Measurements from ENCODE around the gene FPR3. TPM values are rescaled to one million over a fixed set of nuclear protein-coding genes. Genes with fewer than 3 reads are reported as not detected.
A peak's percentile ranks its signal among the peaks of the same experiment; 100 is the strongest.

The FPR3 gene
- total and polyA plus RNA-seq, 12 donors: 1.1 to 33.8 (median 18.1) TPM

- TF ChIP-seq POLR2A (IDR thresholded peaks at IDR 0.05) (no peak), CTCF (IDR thresholded peaks at IDR 0.05) (no peak)
- Histone ChIP-seq H3K4me1 (replicated peaks in 1 of 2) (peaks cover 0 to 7% of the 10 kb centered on the region in 2 donors), H3K9me3 (replicated peaks in 1 of 3) (no peaks in the 10 kb centered on the region), H3K27me3 (peaks cover 8% of the 10 kb centered on the region), H3K4me3 (no peak overlapping the region), H3K36me3 (replicated peaks in 1 of 2) (no peaks in the 10 kb centered on the region), H3K27ac (no peak overlapping the region)
- 39 to 49% (median 46%) methylated on average over 3 of the region's 3 CpGs for WGBS, 4 donors
- DNase-seq: no peak
- intact Hi-C loops (cut with DNase I): no loop called here
Observed at GRCh38 chr19:51781999-51782398, 13.0 kb upstream of the FPR3 start.

GRCh38 chr19:51783372-51783771 lies 11.6 kb upstream of the FPR3 start:
- peak in 1 of 6 experiments; percentile 18 for TF ChIP-seq CTCF (IDR thresholded peaks at IDR 0.05)
- TF ChIP-seq POLR2A (IDR thresholded peaks at IDR 0.05): no peak
- Histone ChIP-seq H3K9me3 (replicated peaks in 1 of 3) (no peaks in the 10 kb centered on the region), H3K36me3 (replicated peaks in 1 of 2) (no peaks in the 10 kb centered on the region), H3K27me3 (peaks cover 8% of the 10 kb centered on the region), H3K4me3 (no peak overlapping the region), H3K4me1 (replicated peaks in 1 of 2) (peaks cover 0 to 13% of the 10 kb centered on the region in 2 donors), H3K27ac (no peak overlapping the region)
- WGBS, 4 donors: 17 to 31% (median 29%) methylated on average over 3 of the region's 3 CpGs
- no peak for DNase-seq
- intact Hi-C loops (cut with DNase I): no loop called here

GRCh38 chr19:51784109-51784785 lies 10.7 kb upstream of the FPR3 start:
- H3K27me3 ChIP-seq: peaks cover 8% of the 10 kb centered on the region
- intact Hi-C loops (cut with DNase I): no loop called here
- peaks cover 0 to 13% of the 10 kb centered on the region in 2 donors for H3K4me1 ChIP-seq (replicated peaks in 1 of 2)
- no peak for DNase-seq
- H3K36me3 ChIP-seq (replicated peaks in 1 of 2): no peaks in the 10 kb centered on the region
- no peaks in the 10 kb centered on the region for H3K9me3 ChIP-seq (replicated peaks in 1 of 3)
- TF ChIP-seq CTCF (IDR thresholded peaks at IDR 0.05) (no peak), POLR2A (IDR thresholded peaks at IDR 0.05) (no peak)
- H3K27ac ChIP-seq: peak overlapping the region in 3 of 5 donors; percentile 39 to 76 (median 45)
- H3K4me3 ChIP-seq: no peak overlapping the region
- WGBS, 4 donors: 56 to 62% (median 59%) methylated on average over 6 of the region's 6 CpGs

- Histone ChIP-seq H3K9me3 (replicated peaks in 1 of 3) (no peaks in the 10 kb centered on the region), H3K27ac (peak overlapping the region in 3 of 5 donors; percentile 13 to 76 (median 52)), H3K4me1 (replicated peaks in 1 of 2) (peaks cover 0 to 13% of the 10 kb centered on the region in 2 donors), H3K27me3 (peaks cover 8% of the 10 kb centered on the region), H3K36me3 (replicated peaks in 1 of 2) (no peaks in the 10 kb centered on the region), H3K4me3 (no peak overlapping the region)
- DNase-seq: peak; percentile 35 to 79 (median 64)
- no peak for TF ChIP-seq POLR2A (IDR thresholded peaks at IDR 0.05)
- TF ChIP-seq CTCF (IDR thresholded peaks at IDR 0.05): no peak
- intact Hi-C loops (cut with DNase I): no loop called here
- WGBS, 4 donors: 53 to 72% (median 66%) methylated on average over 6 of the region's 6 CpGs
Observed at GRCh38 chr19:51784922-51785690, 9.9 kb upstream of the FPR3 start.

All from adrenal gland (tissue), 12 donors.